HCT116 (cell line): ENCODE data around the gene UBE2E1.

Experiments used
- CTCF ChIP-seq, 3 experiments: fragments of 200-600 bp in 1 of 3; sonication (generic) in 1 of 3; IDR thresholded peaks in 2 of 3; conservative IDR thresholded peaks in 1 of 3; 2 replicates each; pipeline ENCODE4 v1.5.1; 2012 to 2017; ENCODE audit warnings: low read depth in 2 of 3, low read length in 2 of 3, antibody characterized with exemption in 1 of 3, borderline replicate concordance in 1 of 3, control low read depth in 1 of 3, mild to moderate bottlenecking in 1 of 3, mixed read lengths in 1 of 3, mixed run types in 1 of 3, moderate library complexity in 1 of 3; ENCODE audit not compliant: insufficient read depth in 1 of 3
- EZH2phosphoT487 ChIP-seq: fragments of 200-600 bp; IDR thresholded peaks from 2 replicates; pipeline ENCODE4 v1.6.1; 2018; ENCODE audit warnings: antibody characterized with exemption, borderline replicate concordance
- MAX ChIP-seq: IDR thresholded peaks from 2 replicates; pipeline ENCODE4 v1.6.1; 2012
- POLR2A ChIP-seq: IDR thresholded peaks from 2 replicates; pipeline ENCODE4 v1.7.0; 2011; ENCODE audit warnings: borderline replicate concordance; ENCODE audit not compliant: insufficient read depth, insufficient read length; ENCODE audit errors: extremely low read depth
- RAD21 ChIP-seq: IDR thresholded peaks from 2 replicates; pipeline ENCODE4 v1.6.1; 2012; ENCODE audit warnings: low read depth, mild to moderate bottlenecking
- REST ChIP-seq: IDR thresholded peaks from 2 replicates; pipeline ENCODE4 v1.6.1; 2012; ENCODE audit warnings: low read depth
- ZFX ChIP-seq: fragments of 450-650 bp; IDR thresholded peaks from 2 replicates; pipeline ENCODE4 v1.6.1; 2017
- ZNF274 ChIP-seq: fragments of 200-500 bp; sonication (Bioruptor generic); IDR thresholded peaks from 2 replicates; pipeline ENCODE4 v1.6.1; 2014; ENCODE audit warnings: mild to moderate bottlenecking, low read depth, low read length, inconsistent platforms

- no peak for TF ChIP-seq REST
- no peak for TF ChIP-seq POLR2A
- TF ChIP-seq CTCF (IDR thresholded peaks at IDR 0.05 in 2 of 3, conservative IDR thresholded peaks at IDR 0.05 in 1 of 3; ENCODE audit: borderline replicate concordance in 1 of 3, insufficient read depth in 1 of 3, low read depth in 2 of 3, low read length in 2 of 3): no peak
- no peak for TF ChIP-seq ZFX
- TF ChIP-seq EZH2phosphoT487: no peak
- TF ChIP-seq MAX: no peak
- TF ChIP-seq ZNF274: no peak
- TF ChIP-seq RAD21: no peak
Observed at GRCh38 chr3:23865595-23866396, 60.0 kb downstream of the UBE2E1 start.
